DMS114 treated with DMSO at 0.1 percent for 48 hours (cell line): Measurements from ENCODE around the gene DPH1.
A peak's percentile ranks its signal among the peaks of the same experiment; 100 is the strongest.

ENCODE experiments used
- DNase-seq: peaks from one replicate; lab custom pipeline; 2025; ENCODE audit not compliant: unreplicated experiment; lab: John Stamatoyannopoulos, UW

DPH1 gene

DNA sequence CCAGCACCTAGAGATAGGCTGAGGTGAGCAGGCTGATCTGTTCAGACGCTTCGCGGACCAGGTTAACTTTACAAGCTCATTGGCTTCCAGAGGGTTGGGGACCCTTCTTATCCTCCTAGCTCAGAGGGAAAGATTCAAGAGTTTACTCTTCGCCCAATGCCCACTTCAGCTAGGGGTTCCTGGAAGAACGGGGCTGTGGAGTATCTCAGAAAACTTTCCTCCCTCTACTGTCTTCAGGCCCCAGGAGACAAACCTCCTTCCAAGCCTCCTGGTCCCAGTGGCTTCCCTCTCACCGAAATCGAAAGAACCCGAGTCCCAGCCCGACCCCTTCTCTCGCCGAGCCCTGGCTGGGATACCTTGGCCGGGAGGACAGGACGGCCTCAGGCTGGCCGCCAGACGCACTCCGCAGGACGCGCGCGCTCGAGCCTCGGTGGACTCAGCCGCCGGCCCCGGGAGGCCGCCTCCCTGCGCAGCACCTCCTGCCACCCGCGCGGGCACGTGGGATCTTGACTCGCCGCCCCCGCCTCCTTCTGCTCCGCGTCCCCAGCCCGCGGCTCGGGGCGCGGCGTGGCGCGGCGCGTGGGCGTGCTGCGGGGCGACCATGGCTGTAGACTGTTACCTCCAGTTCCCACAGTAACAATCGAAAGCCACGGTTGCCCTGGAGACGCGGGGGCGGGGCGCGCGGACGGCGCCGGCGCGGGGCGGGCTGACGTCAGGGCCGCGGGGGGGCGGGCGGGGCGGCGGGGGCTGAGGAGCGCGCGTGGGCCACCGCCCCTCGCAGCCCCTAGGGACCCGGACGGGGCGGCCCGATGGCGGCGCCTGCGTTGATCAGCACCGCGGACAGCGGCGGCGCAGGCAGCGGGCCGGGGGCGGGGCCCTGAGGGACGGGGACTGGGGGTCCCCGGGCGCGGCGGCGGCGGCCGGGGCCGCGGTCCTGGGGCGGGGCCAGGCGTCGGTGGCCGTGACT is 19.7 kb downstream of the DPH1 start:
- peak; percentile 13 for DNase-seq

DNA sequence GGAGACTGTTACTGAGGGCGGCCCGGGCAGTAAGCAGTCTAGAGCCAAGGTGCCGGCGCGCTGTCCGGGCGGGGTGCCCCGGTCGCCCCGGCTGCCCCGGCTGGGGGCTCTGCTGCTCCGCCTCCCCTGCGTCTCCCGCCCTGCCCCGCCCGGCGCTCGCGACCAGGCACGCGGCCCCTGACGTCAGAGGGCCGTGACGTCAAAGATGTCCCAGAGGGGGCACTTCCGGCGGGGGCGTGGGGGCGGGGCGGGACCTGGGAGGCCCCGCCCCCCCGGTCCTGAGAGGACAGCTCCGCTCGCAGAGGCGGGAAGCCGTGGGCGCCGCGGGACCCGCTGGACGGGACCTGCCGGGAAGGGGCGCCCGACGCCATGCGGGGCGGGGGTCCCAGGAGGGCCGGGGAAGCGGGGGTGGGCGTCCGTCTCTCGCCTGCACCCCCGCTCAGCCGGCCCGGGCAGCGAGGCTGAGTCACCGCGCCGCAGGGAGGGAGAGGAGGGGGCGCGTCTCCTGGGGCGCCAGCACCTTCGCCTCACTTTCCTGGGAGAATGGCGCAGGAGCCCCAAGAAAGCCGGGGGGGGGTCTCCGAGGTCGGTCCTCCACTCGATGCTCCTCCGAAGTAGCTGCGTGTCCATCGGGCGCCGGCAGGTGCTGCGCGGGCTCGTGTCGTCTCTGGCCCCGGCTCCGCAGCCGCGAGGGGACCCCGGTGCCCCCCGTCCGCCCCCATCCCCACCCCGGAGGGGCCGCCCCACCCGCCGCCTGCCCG is 20.5 kb downstream of the DPH1 start:
- no peak for DNase-seq

DNA sequence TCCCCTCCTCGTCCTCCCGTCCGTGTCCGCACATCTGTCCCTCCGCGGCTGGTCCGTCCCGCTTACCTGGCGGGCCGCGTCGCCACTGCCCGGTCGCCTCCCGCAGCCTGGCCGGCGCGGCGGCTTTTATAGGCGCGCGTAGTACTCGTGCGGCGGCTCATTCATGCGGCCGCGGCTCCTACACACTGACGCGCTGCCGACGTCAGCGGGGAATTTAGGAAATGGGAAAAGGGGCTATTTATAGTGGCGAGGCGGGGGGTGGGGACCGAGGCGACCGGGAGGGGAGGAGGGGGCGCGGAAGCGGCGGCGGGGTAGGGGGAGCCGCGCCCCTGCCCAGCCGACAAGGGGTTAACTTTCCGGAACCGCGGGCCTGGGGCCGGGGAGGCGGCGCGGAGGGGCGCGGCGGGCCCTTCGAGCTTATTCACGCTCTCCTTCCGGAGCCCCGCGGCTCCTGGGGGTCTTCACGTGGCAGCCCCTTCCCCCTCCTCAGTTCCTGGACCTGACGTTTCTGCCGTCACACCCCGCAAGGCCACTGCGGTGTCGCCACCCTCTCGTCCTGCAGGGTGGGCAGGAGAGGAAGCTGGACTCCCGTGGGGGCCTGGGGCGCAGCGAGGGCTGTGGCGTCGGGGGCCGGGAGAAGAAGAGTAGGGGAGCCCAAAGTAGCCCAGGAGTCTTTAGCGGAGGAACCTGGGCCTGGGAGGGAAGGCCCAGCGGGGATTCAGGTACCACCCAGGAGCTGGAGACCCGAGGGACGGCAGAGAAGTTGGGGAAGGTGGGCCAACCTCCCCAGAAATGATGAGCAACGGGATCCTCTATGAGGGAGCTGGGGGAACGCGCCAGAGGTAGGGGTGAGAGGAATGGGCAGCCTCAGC is 21.3 kb downstream of the DPH1 start:
- DNase-seq, result no peak

DNA sequence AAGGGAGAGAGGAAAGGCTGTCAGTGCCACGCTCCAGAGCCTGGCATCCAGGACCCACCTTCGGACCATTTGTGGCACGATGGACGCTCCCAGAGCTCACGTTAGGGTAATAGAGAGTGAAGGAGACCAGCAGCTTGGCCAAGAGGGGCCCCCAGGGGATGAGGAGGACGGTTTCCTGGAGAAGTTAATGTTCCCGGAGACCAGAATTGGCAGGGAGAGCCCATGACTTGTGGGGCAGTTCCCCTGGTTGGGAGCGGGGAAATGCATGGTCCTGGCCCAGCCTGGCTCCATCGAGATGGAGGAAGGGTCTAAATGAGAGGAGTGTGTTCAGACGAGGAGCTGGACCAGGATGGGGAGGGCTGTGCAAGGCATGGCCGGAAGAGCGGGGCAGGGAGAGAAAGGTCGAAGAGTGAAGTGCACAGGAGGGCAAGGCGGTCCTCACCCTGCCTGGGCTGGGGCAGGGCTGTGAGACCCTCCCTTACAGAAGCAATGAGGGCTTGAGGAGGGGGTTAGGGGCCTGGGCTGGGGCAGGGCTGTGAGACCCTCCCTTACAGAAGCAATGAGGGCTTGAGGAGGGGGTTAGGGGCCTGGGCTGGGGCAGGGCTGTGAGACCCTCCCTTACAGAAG is 22.1 kb downstream of the DPH1 start:
- no peak for DNase-seq

DNA sequence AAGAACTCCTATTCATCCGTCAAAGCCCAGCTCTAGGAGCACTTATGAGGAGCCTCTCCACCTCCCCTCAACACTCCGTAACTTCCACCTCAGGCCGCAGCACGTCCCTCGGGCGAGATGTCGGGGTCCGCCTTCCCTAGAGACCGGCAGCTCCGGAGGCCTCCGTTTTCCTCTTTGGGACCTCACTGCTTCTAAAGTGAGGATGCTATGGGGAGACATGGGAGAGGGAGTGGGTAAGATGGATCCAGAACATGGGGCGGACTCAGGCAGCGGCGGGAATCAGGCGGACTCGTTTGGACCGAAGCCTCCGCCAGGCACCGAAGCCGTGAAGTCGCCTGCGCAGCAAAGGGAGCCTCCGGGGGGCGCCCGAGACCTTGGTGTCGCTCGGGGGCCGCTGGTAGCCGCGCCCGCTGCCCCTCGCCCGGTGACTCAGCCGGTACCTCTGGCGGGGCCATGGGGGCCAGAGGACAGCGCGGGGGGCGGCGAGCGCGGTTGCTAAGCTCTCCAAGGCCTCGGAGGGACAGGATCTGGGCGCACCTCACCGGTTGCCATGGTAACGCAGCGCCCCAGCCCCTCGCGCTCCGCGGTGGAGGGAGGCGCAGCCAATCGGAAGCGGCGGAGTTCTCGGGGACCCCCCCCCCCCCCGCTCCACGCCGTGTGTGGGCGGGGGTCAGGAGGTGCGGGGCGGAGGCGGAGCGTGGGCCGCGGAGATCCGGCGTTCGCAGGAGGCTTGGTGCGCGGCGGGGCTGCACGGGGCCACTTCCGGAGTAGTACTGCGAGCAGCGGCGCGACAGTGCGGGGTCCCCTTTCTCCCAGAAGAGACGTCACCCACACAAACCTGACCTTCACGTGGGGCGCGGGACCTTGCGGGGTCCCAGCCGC is 23.7 kb downstream of the DPH1 start:
- DNase-seq, result peak; percentile 24

DNA sequence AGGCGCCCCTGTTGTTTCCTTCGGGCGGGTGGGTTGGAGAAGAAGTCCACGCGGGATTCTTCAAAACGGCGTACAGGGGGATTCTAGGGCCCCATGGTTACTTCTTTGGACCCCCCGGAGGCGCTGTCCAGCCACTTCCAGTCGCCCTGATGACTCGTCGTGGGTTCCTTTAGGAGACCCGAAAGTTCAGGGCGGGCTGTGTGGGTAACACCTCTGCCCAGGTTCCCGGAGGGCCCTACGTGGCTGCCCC is 24.2 kb downstream of the DPH1 start:
- DNase-seq, result no peak

DNA sequence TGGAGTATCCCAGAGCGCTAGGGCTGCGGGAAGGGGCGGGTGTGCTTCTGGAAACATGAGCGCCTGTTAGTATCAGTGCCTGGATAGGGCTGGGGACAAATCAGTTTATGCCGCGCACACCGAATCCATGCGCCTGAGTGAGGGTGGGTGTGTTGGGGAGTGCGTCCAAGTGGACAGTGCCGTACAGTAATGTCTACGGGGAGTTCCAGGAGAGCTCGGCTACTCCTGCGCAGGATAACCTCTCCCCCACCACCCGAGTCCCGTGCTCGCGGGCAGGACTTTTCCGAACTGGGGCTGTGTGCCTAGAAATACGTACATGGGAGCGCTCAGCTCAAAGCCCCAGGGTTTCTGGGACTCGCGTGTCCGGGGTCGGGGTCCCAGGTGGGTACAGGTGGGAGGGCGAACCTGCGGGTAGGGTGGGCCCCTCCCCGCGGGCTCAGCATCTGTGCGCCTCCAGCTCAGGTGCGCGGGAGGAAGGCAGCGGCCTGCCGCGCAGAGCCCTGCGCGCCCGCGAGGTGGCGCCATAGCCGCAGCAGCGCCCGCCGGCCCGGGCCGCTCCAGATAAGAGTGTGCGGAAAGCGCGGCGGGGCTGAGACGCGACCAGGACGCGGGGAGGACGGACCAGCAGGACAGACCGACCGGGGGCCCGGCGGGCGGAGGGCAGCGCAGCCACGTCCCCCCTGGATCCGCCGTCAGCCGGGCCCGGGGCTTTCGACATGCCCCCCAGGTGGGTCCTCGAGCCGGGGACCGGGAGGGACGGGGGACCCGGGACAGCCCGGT is 24.7 kb downstream of the DPH1 start, which contains the start of gene HIC1:
Gene HIC1, plus strand, starts transcription at position 592 of the 780 bp plus-strand sequence. CDS start 1,588 bp downstream, outside the sequence.
- peak; percentile 39 for DNase-seq

DNA sequence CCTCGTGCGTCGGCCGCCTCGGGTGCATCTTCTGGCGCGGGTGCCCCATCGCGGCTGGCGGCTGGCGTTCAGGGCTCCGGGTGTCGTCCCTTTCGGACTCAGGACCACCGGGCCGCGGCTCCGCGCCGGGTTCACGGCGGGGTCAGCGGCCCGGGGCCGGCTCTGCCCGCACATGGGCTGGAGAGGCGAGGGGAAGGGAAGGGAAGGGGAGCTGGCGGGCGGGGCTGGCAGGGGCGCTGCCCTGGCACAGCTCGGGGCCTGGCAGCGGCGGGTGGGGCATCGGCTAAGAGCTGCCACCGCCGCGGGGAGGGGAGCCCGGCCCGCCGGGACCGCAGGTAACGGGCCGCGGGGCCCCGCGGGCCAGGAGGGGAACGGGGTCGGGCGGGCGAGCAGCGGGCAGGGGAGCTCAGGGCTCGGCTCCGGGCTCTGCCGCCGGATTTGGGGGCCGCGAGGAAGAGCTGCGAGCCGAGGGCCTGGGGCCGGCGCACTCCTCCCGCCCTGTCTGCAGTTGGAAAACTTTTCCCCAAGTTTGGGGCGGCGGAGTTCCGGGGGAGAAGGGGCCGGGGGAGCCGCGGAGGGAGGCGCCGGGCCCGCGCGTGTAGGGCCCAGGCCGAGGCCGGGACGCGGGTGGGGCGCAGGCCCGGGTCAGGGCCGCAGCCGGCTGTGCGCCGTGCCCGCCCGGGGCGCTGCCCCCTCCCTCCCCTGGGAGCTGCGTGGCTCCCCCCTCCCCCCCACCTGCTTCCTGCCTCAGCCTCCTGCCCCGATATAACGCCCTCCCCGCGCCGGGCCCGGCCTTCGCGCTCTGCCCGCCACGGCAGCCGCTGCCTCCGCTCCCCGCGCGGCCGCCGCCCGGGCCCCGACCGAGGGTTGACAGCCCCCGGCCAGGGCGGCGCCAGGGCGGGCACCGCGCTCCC is 25.6 kb downstream of the DPH1 start:
- DNase-seq, result no peak

DNA sequence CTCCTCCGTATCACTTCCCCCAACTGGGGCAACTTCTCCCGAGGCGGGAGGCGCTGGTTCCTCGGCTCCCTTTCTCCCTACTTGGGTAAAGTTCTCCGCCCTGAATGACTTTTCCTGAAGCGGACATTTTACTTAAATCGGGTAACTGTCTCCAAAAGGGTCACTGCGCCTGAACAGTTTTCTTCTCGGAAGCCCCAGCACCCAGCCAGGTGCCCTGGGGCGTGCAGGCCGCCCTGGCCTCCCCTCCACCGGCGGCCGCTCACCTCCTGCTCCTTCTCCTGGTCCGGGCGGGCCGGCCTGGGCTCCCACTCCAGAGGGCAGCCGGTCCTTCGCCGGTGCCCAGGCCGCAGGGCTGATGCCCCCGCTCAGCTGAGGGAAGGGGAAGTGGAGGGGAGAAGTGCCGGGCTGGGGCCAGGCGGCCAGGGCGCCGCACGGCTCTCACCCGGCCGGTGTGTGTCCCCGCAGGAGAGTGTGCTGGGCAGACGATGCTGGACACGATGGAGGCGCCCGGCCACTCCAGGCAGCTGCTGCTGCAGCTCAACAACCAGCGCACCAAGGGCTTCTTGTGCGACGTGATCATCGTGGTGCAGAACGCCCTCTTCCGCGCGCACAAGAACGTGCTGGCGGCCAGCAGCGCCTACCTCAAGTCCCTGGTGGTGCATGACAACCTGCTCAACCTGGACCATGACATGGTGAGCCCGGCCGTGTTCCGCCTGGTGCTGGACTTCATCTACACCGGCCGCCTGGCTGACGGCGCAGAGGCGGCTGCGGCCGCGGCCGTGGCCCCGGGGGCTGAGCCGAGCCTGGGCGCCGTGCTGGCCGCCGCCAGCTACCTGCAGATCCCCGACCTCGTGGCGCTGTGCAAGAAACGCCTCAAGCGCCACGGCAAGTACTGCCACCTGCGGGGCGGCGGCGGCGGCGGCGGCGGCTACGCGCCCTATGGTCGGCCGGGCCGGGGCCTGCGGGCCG is 26.5 kb downstream of the DPH1 start:
- no peak for DNase-seq

DNA sequence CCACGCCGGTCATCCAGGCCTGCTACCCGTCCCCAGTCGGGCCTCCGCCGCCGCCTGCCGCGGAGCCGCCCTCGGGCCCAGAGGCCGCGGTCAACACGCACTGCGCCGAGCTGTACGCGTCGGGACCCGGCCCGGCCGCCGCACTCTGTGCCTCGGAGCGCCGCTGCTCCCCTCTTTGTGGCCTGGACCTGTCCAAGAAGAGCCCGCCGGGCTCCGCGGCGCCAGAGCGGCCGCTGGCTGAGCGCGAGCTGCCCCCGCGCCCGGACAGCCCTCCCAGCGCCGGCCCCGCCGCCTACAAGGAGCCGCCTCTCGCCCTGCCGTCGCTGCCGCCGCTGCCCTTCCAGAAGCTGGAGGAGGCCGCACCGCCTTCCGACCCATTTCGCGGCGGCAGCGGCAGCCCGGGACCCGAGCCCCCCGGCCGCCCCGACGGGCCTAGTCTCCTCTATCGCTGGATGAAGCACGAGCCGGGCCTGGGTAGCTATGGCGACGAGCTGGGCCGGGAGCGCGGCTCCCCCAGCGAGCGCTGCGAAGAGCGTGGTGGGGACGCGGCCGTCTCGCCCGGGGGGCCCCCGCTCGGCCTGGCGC is 27.3 kb downstream of the DPH1 start:
- no peak for DNase-seq

DNA sequence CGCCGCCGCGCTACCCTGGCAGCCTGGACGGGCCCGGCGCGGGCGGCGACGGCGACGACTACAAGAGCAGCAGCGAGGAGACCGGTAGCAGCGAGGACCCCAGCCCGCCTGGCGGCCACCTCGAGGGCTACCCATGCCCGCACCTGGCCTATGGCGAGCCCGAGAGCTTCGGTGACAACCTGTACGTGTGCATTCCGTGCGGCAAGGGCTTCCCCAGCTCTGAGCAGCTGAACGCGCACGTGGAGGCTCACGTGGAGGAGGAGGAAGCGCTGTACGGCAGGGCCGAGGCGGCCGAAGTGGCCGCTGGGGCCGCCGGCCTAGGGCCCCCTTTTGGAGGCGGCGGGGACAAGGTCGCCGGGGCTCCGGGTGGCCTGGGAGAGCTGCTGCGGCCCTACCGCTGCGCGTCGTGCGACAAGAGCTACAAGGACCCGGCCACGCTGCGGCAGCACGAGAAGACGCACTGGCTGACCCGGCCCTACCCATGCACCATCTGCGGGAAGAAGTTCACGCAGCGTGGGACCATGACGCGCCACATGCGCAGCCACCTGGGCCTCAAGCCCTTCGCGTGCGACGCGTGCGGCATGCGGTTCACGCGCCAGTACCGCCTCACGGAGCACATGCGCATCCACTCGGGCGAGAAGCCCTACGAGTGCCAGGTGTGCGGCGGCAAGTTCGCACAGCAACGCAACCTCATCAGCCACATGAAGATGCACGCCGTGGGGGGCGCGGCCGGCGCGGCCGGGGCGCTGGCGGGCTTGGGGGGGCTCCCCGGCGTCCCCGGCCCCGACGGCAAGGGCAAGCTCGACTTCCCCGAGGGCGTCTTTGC is 28.0 kb downstream of the DPH1 start:
- no peak for DNase-seq

DNA sequence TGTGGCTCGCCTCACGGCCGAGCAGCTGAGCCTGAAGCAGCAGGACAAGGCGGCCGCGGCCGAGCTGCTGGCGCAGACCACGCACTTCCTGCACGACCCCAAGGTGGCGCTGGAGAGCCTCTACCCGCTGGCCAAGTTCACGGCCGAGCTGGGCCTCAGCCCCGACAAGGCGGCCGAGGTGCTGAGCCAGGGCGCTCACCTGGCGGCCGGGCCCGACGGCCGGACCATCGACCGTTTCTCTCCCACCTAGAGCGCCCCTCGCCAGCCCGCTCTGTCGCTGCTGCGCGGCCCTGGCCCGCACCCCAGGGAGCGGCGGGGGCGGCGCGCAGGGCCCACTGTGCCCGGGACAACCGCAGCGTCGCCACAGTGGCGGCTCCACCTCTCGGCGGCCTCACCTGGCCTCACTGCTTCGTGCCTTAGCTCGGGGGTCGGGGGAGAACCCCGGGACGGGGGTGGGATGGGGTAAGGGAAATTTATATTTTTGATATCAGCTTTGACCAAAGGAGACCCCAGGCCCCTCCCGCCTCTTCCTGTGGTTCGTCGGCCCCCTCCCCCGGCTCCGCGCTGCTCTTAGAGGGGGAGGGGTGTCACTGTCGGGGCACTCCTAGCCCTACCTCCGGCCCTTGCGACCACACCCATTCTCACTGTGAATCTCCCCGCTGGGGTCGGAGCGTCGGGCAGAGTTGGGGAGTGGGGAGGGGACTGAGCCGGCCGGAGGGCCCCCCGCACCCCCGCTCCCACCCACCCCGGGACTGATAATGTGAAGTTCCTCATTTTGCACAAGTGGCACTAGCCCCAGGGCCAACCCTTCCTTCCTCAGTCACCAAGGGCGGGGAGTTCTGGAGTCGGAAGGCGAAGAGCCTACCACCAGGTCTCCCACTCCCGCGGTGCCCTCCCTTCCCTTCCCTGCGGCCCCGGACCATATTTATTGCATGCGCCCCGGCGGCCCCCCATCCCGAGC is 28.9 kb downstream of the DPH1 start:
- DNase-seq, result no peak

DNA sequence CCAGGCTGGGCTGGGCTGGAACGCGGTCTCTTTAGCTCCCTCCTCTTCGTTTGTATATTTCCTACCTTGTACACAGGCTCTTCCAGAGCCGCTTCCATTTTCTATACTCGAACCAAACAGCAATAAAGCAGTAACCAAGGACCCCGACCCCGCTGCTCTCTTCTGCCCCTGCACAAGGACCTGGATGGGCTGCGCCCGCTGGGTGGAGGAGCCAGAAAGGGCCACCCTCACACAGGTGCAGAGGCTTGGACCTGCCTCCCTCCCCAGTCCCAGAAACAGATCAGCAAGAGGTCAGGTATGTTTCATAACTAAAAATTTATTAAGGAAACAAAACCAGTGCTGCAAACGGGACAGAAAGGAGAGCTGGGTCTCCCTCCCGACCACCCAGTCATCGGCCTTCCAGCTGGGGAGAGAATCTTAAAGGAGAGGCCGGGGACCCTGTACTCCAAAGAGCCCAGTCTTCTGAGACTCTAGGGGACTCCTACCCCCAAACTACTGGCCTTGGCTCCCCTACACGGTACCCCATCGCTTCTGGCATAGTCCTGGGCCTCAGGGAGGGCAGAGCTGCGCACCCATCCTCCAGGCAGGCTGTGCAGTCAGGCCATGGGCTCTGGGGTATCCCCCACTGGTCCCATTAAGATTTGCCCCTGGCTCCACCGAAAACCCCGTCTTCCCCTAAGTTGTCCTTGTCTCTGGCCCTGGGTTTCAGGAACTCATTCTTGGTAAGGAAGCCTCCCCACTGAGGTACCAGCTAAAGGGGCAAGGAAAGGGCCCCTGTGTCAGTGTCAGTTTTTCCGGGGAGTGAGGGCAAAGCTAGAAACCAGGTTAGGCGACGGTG is 29.8 kb downstream of the DPH1 start:
- DNase-seq, result no peak

DNA sequence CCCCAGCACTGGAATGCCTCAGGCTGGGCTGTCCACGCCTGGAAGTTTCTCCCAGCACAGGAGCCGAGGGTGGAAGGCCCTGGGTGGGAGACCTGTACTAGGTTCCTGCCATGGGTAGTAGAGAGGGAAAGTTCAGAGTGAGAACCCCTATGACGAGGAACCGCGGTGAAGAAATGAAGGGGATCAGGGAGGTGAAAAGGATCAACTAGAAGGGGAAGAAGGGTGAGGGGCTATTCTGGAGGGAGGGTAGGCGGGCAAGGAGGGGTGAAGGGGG is 30.4 kb downstream of the DPH1 start:
- DNase-seq, result no peak
